HEK293 (cell line): ENCODE data around the gene DUSP10.

Experiments
- CTCF ChIA-PET: fragments of 350-600 bp; formaldehyde crosslinking; extraction: SDS; loops from one replicate; lab custom pipeline; 2021; ENCODE audit warnings: antibody characterized with exemption; lab: Yijun Ruan, JAX
- POLR2A ChIA-PET: fragments of 300-600 bp; formaldehyde crosslinking; extraction: SDS; loops from one replicate; lab custom pipeline; 2020; ENCODE audit warnings: antibody characterized with exemption, inconsistent platforms; lab: Yijun Ruan, JAX
- H3K27ac ChIP-seq: fragments of 200-500 bp; sonication (Bioruptor generic); 2 replicates; pipeline ENCODE4 v1.5.1; 2014; ENCODE audit warnings: low read depth, low read length, control low read depth, inconsistent platforms; ENCODE audit errors: extremely low read depth
- H3K36me3 ChIP-seq, 2 experiments: fragments of 200-500 bp in 1 of 2; sonication (Bioruptor generic) in 1 of 2; 1 replicate in 1 of 2; 2 replicates in 1 of 2; pipeline ENCODE4 v1.5.1; 2014 to 2017; ENCODE audit warnings: inconsistent platforms in 2 of 2, low read length in 2 of 2; ENCODE audit not compliant: control insufficient read depth in 2 of 2, insufficient read depth in 1 of 2
- H3K4me1 ChIP-seq: fragments of 200-500 bp; sonication (Bioruptor generic); 2 replicates; pipeline ENCODE4 v1.5.1; 2014; ENCODE audit warnings: mild to moderate bottlenecking, low read length, inconsistent platforms; ENCODE audit not compliant: control insufficient read depth, insufficient read depth
- H3K4me3 ChIP-seq: 2 replicates; pipeline ENCODE4 v1.5.1; 2011; ENCODE audit warnings: low read depth, mild to moderate bottlenecking, control low read depth, low read length, moderate library complexity
- H3K9me3 ChIP-seq: fragments of 200-500 bp; sonication (Bioruptor generic); 2 replicates; pipeline ENCODE4 v1.5.1; 2014; ENCODE audit warnings: low read depth, low read length, inconsistent platforms; ENCODE audit not compliant: control insufficient read depth, insufficient read depth
- GLI2 ChIP-seq: fragments of 450-650 bp; formaldehyde crosslinking; IDR thresholded peaks from 2 replicates; pipeline ENCODE4; 2017; ENCODE audit warnings: missing biosample characterization, missing genetic modification characterization, low read depth, borderline replicate concordance
- KLF7 ChIP-seq: fragments of 450-650 bp; formaldehyde crosslinking; IDR thresholded peaks from 2 replicates; pipeline ENCODE4 v1.5.1; 2016; ENCODE audit warnings: missing biosample characterization, missing genetic modification characterization, borderline replicate concordance
- MYNN ChIP-seq: fragments of 450-650 bp; formaldehyde crosslinking; IDR thresholded peaks from 2 replicates; pipeline ENCODE4 v1.5.1; 2016; ENCODE audit warnings: missing biosample characterization, missing genetic modification characterization, borderline replicate concordance
- OSR2 ChIP-seq: fragments of 450-650 bp; formaldehyde crosslinking; IDR thresholded peaks from 2 replicates; pipeline ENCODE4 v1.5.1; 2016; ENCODE audit warnings: missing biosample characterization, missing genetic modification characterization
- SETDB1 ChIP-seq: IDR thresholded peaks from one replicate; pipeline ENCODE4 v1.6.1; 2017; ENCODE audit warnings: mild to moderate bottlenecking, low read length, moderate library complexity, mixed read lengths; ENCODE audit not compliant: insufficient read length
- TRIM28 ChIP-seq: IDR thresholded peaks from 2 replicates; pipeline ENCODE4 v1.6.1; 2011; ENCODE audit warnings: low read length, control low read depth, borderline replicate concordance
- ZBTB21 ChIP-seq: fragments of 450-650 bp; formaldehyde crosslinking; IDR thresholded peaks from 2 replicates; pipeline ENCODE4 v1.5.1; 2017; ENCODE audit warnings: missing biosample characterization, missing genetic modification characterization
- ZEB2 ChIP-seq: fragments of 450-650 bp; formaldehyde crosslinking; IDR thresholded peaks from 2 replicates; pipeline ENCODE4 v1.5.1; 2016; ENCODE audit warnings: missing biosample characterization, missing genetic modification characterization
- ZFP3 ChIP-seq: fragments of 450-650 bp; formaldehyde crosslinking; IDR thresholded peaks from 2 replicates; pipeline ENCODE4 v1.5.1; 2016; ENCODE audit warnings: low read depth, missing biosample characterization, missing genetic modification characterization
- ZNF112 ChIP-seq: fragments of 450-650 bp; formaldehyde crosslinking; IDR thresholded peaks from 2 replicates; pipeline ENCODE4 v1.5.0; 2017; ENCODE audit warnings: missing biosample characterization, missing genetic modification characterization
- ZNF133 ChIP-seq: fragments of 450-650 bp; formaldehyde crosslinking; IDR thresholded peaks from 2 replicates; pipeline ENCODE4 v1.5.1; 2016; ENCODE audit warnings: missing biosample characterization, missing genetic modification characterization
- ZNF157 ChIP-seq: fragments of 450-650 bp; formaldehyde crosslinking; IDR thresholded peaks from 2 replicates; pipeline ENCODE4 v1.5.1; 2016; ENCODE audit warnings: missing biosample characterization, missing genetic modification characterization
- ZNF175 ChIP-seq: fragments of 450-650 bp; formaldehyde crosslinking; IDR thresholded peaks from 2 replicates; pipeline ENCODE4 v1.5.1; 2016; ENCODE audit warnings: missing biosample characterization, missing genetic modification characterization
- ZNF239 ChIP-seq: fragments of 450-650 bp; formaldehyde crosslinking; IDR thresholded peaks from 2 replicates; pipeline ENCODE4 v1.5.1; 2016; ENCODE audit warnings: missing biosample characterization, missing genetic modification characterization
- ZNF544 ChIP-seq: fragments of 450-650 bp; formaldehyde crosslinking; IDR thresholded peaks from 2 replicates; pipeline ENCODE4 v1.5.0; 2017; ENCODE audit warnings: missing biosample characterization, missing genetic modification characterization
- ZNF585B ChIP-seq: fragments of 450-650 bp; formaldehyde crosslinking; IDR thresholded peaks from 2 replicates; pipeline ENCODE4 v1.5.1; 2016; ENCODE audit warnings: missing biosample characterization, missing genetic modification characterization
- ZNF76 ChIP-seq: fragments of 450-650 bp; formaldehyde crosslinking; IDR thresholded peaks from 2 replicates; pipeline ENCODE4; 2016; ENCODE audit warnings: low read depth, missing biosample characterization, missing genetic modification characterization, borderline replicate concordance
- TF ChIP-seq, protein P1 (sequence below): fragments of 450-650 bp; formaldehyde crosslinking; IDR thresholded peaks from 2 replicates; pipeline ENCODE4 v1.5.1; 2017; ENCODE audit warnings: missing biosample characterization, missing genetic modification characterization
- TF ChIP-seq, protein P2 (sequence below): fragments of 450-650 bp; formaldehyde crosslinking; IDR thresholded peaks from 2 replicates; pipeline ENCODE4 v1.5.1; 2017; ENCODE audit warnings: missing biosample characterization, missing genetic modification characterization

DUSP10 gene

DNA sequence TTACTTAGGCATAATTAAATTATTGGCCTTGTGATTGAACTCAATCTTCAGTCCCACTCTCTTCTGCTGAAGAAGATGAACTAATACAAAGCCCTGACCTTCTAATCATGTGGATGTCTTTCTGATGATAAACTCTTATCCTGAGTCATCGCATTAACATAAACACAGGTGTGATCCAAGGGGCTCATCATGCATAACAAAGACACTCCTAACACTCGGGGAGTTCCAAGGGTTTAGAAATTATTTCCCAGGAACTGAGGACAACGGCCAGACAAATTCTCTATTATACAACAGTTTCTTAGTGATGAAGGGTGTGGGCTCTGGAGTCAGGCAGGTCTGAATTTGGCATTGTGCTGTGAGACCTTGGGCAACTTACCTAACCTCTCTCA lies 18.0 kb downstream of the DUSP10 start:
- no peak overlapping the region for H3K4me3 ChIP-seq
- ChIA-PET CTCF (interaction anchor here (0.7 kb wide), 1 partner anchor 21 kb away, joined by 3 read pairs; no protein-coding TSS in a partner anchor), POLR2A (no interaction called here)
- H3K36me3 ChIP-seq: peaks cover 0 to 4% of the 10 kb centered on the region in 2 experiments; a peak in 1 of 3 replicates
- TF ChIP-seq ZNF544 (no peak), TRIM28 (no peak), ZFP3 (tag by site-specific recombination) (no peak), GLI2 (tag by site-specific recombination) (no peak), KLF7 (no peak), OSR2 (tag by site-specific recombination) (no peak), ZNF157 (tag by site-specific recombination) (no peak)
- H3K4me1 ChIP-seq: peaks cover 5% of the 10 kb centered on the region
- no peaks in the 10 kb centered on the region for H3K9me3 ChIP-seq
- H3K27ac ChIP-seq: no peak overlapping the region

DNA sequence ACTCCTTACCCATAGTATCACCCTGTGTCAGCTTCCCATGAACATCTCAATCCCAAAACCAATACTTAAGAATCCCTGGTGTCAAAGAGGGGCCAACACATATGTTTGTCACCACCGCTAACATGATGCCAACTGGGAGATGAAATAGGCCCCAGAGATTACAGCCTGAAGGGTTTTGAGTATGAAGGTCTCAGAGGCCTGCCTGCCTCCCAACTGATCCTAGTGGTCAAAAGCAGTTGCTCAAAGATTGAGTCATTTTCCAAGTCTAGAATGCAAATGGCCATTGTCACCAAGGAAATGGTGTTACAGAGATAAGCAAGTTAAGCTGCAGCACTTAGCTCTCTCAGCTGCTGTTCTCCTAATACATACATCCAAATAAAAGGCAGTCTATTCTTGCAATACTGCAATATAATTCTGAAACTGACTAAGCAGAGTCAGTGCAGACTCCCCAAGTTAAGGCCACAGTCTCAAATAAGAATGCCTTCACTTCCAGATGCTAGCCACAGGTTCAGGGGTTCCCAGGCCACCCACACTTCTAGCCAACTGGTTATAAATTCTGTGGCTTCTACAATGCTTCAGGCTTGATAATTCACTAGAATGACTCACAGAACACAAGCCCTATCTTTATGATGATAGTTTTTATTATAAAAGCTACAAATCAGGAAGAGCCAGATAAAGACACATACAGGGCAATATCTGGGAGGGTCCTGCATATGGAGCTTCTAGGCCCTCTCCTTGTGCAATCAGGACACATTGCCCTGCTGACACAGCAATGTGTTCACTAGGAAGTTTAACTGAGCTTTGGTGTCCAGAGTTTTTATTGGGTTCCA lies 18.7 kb downstream of the DUSP10 start:
- peaks cover 11% of the 10 kb centered on the region for H3K4me1 ChIP-seq
- no peaks in the 10 kb centered on the region for H3K9me3 ChIP-seq
- TF ChIP-seq, protein P1, sequence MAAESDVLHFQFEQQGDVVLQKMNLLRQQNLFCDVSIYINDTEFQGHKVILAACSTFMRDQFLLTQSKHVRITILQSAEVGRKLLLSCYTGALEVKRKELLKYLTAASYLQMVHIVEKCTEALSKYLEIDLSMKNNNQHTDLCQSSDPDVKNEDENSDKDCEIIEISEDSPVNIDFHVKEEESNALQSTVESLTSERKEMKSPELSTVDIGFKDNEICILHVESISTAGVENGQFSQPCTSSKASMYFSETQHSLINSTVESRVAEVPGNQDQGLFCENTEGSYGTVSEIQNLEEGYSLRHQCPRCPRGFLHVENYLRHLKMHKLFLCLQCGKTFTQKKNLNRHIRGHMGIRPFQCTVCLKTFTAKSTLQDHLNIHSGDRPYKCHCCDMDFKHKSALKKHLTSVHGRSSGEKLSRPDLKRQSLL (tag by site-specific recombination): no peak
- TF ChIP-seq ZNF133 (tag by site-specific recombination): peak; percentile 77
- TF ChIP-seq ZNF585B (tag by site-specific recombination): no peak
- TF ChIP-seq ZFP3 (tag by site-specific recombination): no peak
- TF ChIP-seq ZBTB21 (tag by site-specific recombination): no peak
- peak; percentile 64 for TF ChIP-seq SETDB1
- no peak for TF ChIP-seq MYNN
- H3K27ac ChIP-seq: no peak overlapping the region
- no peak overlapping the region for H3K4me3 ChIP-seq
- CTCF ChIA-PET: interaction anchor here (0.7 kb wide), 1 partner anchor 732 kb away, joined by 4 read pairs; no protein-coding TSS in a partner anchor
- H3K36me3 ChIP-seq: peaks cover 0 to 4% of the 10 kb centered on the region in 2 experiments; a peak in 1 of 3 replicates
- POLR2A ChIA-PET: no interaction called here

DNA sequence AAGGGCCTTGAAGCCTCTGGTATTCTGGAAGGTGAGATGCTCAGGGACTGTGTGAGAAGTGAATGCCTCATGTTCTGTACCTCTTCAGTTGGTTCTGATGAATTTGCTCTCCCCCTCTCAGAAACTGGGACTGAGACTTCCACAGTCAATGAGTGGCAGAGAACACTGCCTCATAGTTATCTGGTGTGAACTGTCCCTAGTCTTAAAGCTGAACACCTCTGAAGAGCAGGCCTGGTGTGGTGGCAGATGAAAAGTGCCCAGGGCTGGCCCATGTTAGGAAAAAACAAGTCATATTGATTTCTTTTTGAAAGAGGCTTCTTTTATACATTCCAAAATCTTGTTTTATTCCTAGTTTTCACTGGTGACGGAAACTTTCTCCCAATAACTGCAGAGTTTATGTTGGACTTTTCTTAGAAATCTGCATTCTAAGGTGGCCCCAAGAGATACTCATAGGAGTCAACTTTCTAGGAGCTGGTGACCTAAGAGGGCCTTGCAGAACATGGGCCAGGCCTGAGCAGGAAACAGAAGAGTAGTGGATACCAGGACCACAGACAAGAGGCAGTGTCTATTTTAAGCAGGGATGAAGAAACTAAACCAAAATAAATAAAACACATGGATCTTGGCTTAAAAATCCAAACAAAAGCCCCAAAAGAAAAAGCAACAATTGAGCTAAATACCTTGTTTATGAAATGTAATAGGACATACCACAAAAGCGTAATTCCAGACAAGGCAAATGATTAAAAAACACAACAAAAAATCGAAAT lies 19.5 kb downstream of the DUSP10 start:
- Histone ChIP-seq H3K27ac (no peak overlapping the region), H3K4me1 (peaks cover 15% of the 10 kb centered on the region), H3K4me3 (no peak overlapping the region), H3K36me3 (peaks cover 0 to 4% of the 10 kb centered on the region in 2 experiments; a peak in 1 of 3 replicates), H3K9me3 (no peaks in the 10 kb centered on the region)
- TF ChIP-seq ZEB2 (tag by site-specific recombination) (no peak), ZNF76 (tag by site-specific recombination) (no peak), ZNF175 (tag by site-specific recombination) (no peak), ZNF112 (no peak), ZNF239 (no peak)
- TF ChIP-seq, protein P2, sequence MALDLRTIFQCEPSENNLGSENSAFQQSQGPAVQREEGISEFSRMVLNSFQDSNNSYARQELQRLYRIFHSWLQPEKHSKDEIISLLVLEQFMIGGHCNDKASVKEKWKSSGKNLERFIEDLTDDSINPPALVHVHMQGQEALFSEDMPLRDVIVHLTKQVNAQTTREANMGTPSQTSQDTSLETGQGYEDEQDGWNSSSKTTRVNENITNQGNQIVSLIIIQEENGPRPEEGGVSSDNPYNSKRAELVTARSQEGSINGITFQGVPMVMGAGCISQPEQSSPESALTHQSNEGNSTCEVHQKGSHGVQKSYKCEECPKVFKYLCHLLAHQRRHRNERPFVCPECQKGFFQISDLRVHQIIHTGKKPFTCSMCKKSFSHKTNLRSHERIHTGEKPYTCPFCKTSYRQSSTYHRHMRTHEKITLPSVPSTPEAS (tag by site-specific recombination): no peak
- ChIA-PET POLR2A (interaction anchor here (1.5 kb wide), 1 partner anchor 20 kb away, joined by 4 read pairs; the partner anchor contains the start of gene DUSP10), CTCF (interaction anchor here (0.7 kb wide), 2 partner anchors 494 to 733 kb away, joined by 4 to 5 read pairs; no protein-coding TSS in a partner anchor)
